HepG2 (cell line): ENCODE measurements around the gene SCP2. TPM values are rescaled to one million over a fixed set of nuclear protein-coding genes. Genes with fewer than 3 reads are reported as not detected.

ENCODE experiments used
- ATAC-seq: fragments of 200-7000 bp; cut with Tn5 transposase; 3 replicates; pipeline ENCODE4 v1.9.1; 2020; ENCODE audit warnings: mild to moderate bottlenecking, moderate library complexity
- BruUV-seq: library from RNA; stranded (reverse); fragments of 400-500 nt; replicated peaks from 2 replicates; lab custom pipeline; 2021; lab: Mats Ljungman, UMichigan
- CTCF ChIA-PET: fragments of 300-600 bp; formaldehyde crosslinking; extraction: SDS; loops from one replicate; lab custom pipeline; 2021; ENCODE audit warnings: low total read pairs, inconsistent platforms, low intra/inter-chr PET ratio; lab: Yijun Ruan, JAX
- POLR2A ChIA-PET: fragments of 350-600 bp; sonication (Branson Sonifier 250); formaldehyde crosslinking; loops from one replicate; lab custom pipeline; 2020; ENCODE audit warnings: antibody characterized with exemption, inconsistent platforms; lab: Yijun Ruan, JAX
- DNase-seq: peaks from one replicate; pipeline ENCODE4 v3.0.0-alpha.2; 2015; ENCODE audit warnings: low spot score
- FAIRE-seq: peaks from 3 replicates; lab custom pipeline; 2011; peaks lifted over from hg19 to GRCh38; lab: Jason Lieb, UNC
- H2AFZ ChIP-seq: one replicate; pipeline ENCODE4 v1.6.1; 2011; ENCODE audit warnings: low read length, inconsistent platforms
- H3K27ac ChIP-seq: fragments of 300-600 bp; 3 replicates; pipeline ENCODE4 v1.8.0; 2011; ENCODE audit warnings: mixed run types, mild to moderate bottlenecking, mixed read lengths, low read length, inconsistent platforms; ENCODE audit not compliant: insufficient read depth; ENCODE audit errors: extremely low read length
- H3K27me3 ChIP-seq, 2 experiments: fragments of 200-600 bp in 1 of 2; 2 replicates in 1 of 2; 3 replicates in 1 of 2; pipeline versions ENCODE4 v1.6.0 to v1.8.0; 2011; ENCODE audit warnings: low read length in 2 of 2, mild to moderate bottlenecking in 2 of 2, moderate library complexity in 2 of 2, inconsistent platforms in 1 of 2; ENCODE audit not compliant: insufficient read depth in 2 of 2, control insufficient read depth in 1 of 2
- H3K36me3 ChIP-seq, 2 experiments: fragments of 200-600 bp in 1 of 2; replicated peaks in 1 of 2; 2 replicates in 1 of 2; 3 replicates in 1 of 2; pipeline versions ENCODE4 v1.5.1 to v1.8.0; 2011; ENCODE audit warnings: low read length in 2 of 2, inconsistent platforms in 1 of 2; ENCODE audit not compliant: insufficient read depth in 2 of 2, control insufficient read depth in 1 of 2
- H3K4me1 ChIP-seq: 2 replicates; pipeline ENCODE4 v1.5.1; 2012; ENCODE audit warnings: low read length, inconsistent platforms; ENCODE audit not compliant: insufficient read depth
- H3K4me2 ChIP-seq: 2 replicates; pipeline ENCODE4 v1.6.0; 2011; ENCODE audit warnings: low read depth, low read length, inconsistent platforms
- H3K4me3 ChIP-seq, 3 experiments: fragments of 200-600 bp in 1 of 3; sonication (generic), shearing (Covaris generic) in 1 of 3; replicated peaks in 1 of 3; 2 replicates each; pipeline ENCODE4 v1.5.1; 2011 to 2016; ENCODE audit warnings: low read length in 3 of 3, inconsistent platforms in 2 of 3, low read depth in 2 of 3, mild to moderate bottlenecking in 2 of 3, control low read depth in 1 of 3, mixed read lengths in 1 of 3; ENCODE audit not compliant: insufficient read depth in 1 of 3
- H3K79me2 ChIP-seq: one replicate; pipeline ENCODE4 v1.6.1; 2011; ENCODE audit warnings: low read length, inconsistent platforms; ENCODE audit not compliant: insufficient read depth
- H3K9ac ChIP-seq: 2 replicates; pipeline ENCODE4 v1.6.0; 2011; ENCODE audit warnings: mild to moderate bottlenecking, low read depth, low read length, inconsistent platforms; ENCODE audit not compliant: insufficient read depth
- H3K9me3 ChIP-seq: 2 replicates; pipeline ENCODE4 v1.5.1; 2012; ENCODE audit warnings: mild to moderate bottlenecking, low read length
- H4K20me1 ChIP-seq: 2 replicates; pipeline ENCODE4 v1.6.0; 2011; ENCODE audit warnings: inconsistent platforms, mild to moderate bottlenecking, low read length, moderate library complexity; ENCODE audit not compliant: insufficient read depth
- CENPT ChIP-seq: sonication (generic); formaldehyde crosslinking; IDR thresholded peaks from 2 replicates; pipeline ENCODE4 v1.8.0; 2022; ENCODE audit warnings: low read depth, mild to moderate bottlenecking, moderate library complexity, missing genetic modification reagents
- CHCHD3 ChIP-seq: sonication (generic); formaldehyde crosslinking; IDR thresholded peaks from 2 replicates; pipeline ENCODE4 v1.8.0; 2022; ENCODE audit warnings: mild to moderate bottlenecking, missing genetic modification reagents, moderate library complexity
- GTF3A ChIP-seq: sonication (generic); formaldehyde crosslinking; conservative IDR thresholded peaks from 2 replicates; pipeline ENCODE4 v1.4.0; 2020; ENCODE audit warnings: mild to moderate bottlenecking, missing genetic modification reagents
- JUNB ChIP-seq: sonication (generic); formaldehyde crosslinking; IDR thresholded peaks from 2 replicates; pipeline ENCODE4 v1.8.0; 2022; ENCODE audit warnings: missing genetic modification reagents, mild to moderate bottlenecking, borderline replicate concordance
- MAFG ChIP-seq: sonication (generic); formaldehyde crosslinking; IDR thresholded peaks from 2 replicates; pipeline ENCODE4 v1.5.1; 2020; ENCODE audit warnings: mild to moderate bottlenecking, missing genetic modification reagents
- NFE2L1 ChIP-seq: sonication (generic); formaldehyde crosslinking; IDR thresholded peaks from 2 replicates; pipeline ENCODE4 v1.4.0; 2020; ENCODE audit warnings: missing genetic modification reagents, mild to moderate bottlenecking, borderline replicate concordance
- SMARCC2 ChIP-seq: fragments of 450-650 bp; IDR thresholded peaks from 2 replicates; pipeline ENCODE4 v1.6.1; 2017; ENCODE audit warnings: antibody characterized with exemption, mild to moderate bottlenecking
- SOX6 ChIP-seq, 2 experiments: fragments of 450-650 bp in 1 of 2; sonication (generic) in 1 of 2; formaldehyde crosslinking in 1 of 2; IDR thresholded peaks; 2 replicates each; pipeline versions ENCODE4 v1.4.0 to v1.6.1; 2017 to 2020; ENCODE audit warnings: antibody characterized with exemption in 1 of 2, mild to moderate bottlenecking in 1 of 2, missing genetic modification reagents in 1 of 2
- SRSF4 ChIP-seq: fragments of 200-400 bp; formaldehyde crosslinking; IDR thresholded peaks from one replicate; pipeline ENCODE4 v1.6.1; 2018; ENCODE audit warnings: mild to moderate bottlenecking, low read depth, low read length, moderate library complexity; ENCODE audit not compliant: poor library complexity, severe bottlenecking
- ZNF101 ChIP-seq: sonication (generic); formaldehyde crosslinking; IDR thresholded peaks from 2 replicates; pipeline ENCODE4 v1.4.0; 2020; ENCODE audit warnings: mild to moderate bottlenecking, low read depth, missing genetic modification reagents, borderline replicate concordance
- WGBS: methylation state at CpG from one replicate; pipeline ENCODE4 v1.1.6; 2017; ENCODE audit warnings: low lambda C conversion rate; 5-methylcytosine and 5-hydroxymethylcytosine counted together
- in situ Hi-C: cut with HindIII; loops from 2 replicates; pipeline ENCODE4 v1.10.0; 2017; ENCODE audit warnings: low pct_unique_long_range_greater_than_20kb; ENCODE audit not compliant: extremely low pct_ligation_motif_present
- intact Hi-C: fragments of 100-400 bp; cut with micrococcal nuclease; formaldehyde crosslinking; loops from one replicate; pipeline ENCODE4 v1.10.0; 2022; ENCODE audit not compliant: unreplicated experiment
- polyA plus RNA-seq, 8 experiments: library from polyadenylated mRNA; depleted of rRNA in 3 of 8; stranded (reverse) in 7 of 8; unstranded in 1 of 8; fragments of >200 nt; fragmentation: Illumina TruSeq in 4 of 8; extraction: Trizol in 4 of 8; gene quantifications; 2 replicates each; pipeline versions ENCODE4 v1.2.1 to v1.2.3, GENCODE V29; 2011 to 2016; ENCODE audit warnings: low read depth in 4 of 8, missing spikeins in 1 of 8, mixed read lengths in 1 of 8; ENCODE audit not compliant: insufficient read depth in 1 of 8
- total RNA-seq, 5 experiments: library from RNA; depleted of rRNA; stranded (reverse); fragments of >200 nt; fragmentation: Illumina TruSeq; extraction: Trizol; gene quantifications; 2 replicates each; pipeline ENCODE4 v1.2.3, GENCODE V29; 2016; ENCODE audit warnings: low read depth in 1 of 5
- TF ChIP-seq, protein P1 (sequence below): IDR thresholded peaks from 2 replicates; pipeline ENCODE4 v1.4.0; 2020; ENCODE audit warnings: mild to moderate bottlenecking, missing genetic modification reagents
- TF ChIP-seq, protein P2 (sequence below): sonication (generic); formaldehyde crosslinking; IDR thresholded peaks from 2 replicates; pipeline ENCODE4 v1.4.0; 2020; ENCODE audit warnings: missing genetic modification reagents
- TF ChIP-seq, protein P3 (sequence below): IDR thresholded peaks from 2 replicates; pipeline ENCODE4 v1.6.1; 2012; ENCODE audit warnings: inconsistent platforms
- TF ChIP-seq, protein P4 (sequence below): IDR thresholded peaks from 2 replicates; pipeline ENCODE4 v1.6.1; 2016

The SCP2 gene
- total and polyA plus RNA-seq, 2 of the 13 experiments (the other 11 are each of a cell fraction or from before 2014, with no cell fraction given): 59.0 to 133 TPM

DNA sequence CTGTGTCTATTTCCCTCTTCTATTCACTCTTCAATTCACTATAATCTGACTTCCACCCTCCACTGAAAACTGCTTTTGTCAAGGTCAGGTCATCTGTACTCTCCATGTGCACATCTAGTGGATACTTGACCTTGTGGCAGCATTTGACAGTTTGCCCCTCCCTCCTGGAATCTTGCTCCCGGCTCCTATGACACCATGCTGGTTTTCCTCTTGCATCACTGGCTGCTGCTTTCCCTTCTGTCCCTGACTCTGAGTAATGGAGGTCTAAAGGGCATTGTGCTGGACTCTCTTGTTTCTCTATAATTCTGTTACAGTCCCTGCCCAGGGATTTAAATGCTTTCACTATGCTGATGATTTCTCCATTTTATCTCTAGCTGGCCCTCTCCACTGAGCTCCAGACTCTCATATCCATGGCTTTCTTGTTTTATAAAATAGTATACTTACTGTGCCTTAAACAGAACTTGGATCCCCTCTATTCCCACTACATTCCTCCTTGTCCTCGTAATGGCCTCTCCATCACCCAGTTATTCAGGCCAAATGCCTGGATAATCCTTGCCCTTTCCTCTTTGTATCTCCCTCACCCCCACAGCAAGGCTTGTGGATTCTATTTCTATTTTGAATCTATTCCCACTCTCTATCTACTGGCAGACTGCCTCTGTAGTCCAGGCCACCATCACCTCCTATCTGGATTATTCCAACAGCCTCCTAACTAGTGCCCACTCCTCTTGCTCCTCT lies 98.1 kb downstream of the SCP2 start (continued):
- TF ChIP-seq, protein P1, sequence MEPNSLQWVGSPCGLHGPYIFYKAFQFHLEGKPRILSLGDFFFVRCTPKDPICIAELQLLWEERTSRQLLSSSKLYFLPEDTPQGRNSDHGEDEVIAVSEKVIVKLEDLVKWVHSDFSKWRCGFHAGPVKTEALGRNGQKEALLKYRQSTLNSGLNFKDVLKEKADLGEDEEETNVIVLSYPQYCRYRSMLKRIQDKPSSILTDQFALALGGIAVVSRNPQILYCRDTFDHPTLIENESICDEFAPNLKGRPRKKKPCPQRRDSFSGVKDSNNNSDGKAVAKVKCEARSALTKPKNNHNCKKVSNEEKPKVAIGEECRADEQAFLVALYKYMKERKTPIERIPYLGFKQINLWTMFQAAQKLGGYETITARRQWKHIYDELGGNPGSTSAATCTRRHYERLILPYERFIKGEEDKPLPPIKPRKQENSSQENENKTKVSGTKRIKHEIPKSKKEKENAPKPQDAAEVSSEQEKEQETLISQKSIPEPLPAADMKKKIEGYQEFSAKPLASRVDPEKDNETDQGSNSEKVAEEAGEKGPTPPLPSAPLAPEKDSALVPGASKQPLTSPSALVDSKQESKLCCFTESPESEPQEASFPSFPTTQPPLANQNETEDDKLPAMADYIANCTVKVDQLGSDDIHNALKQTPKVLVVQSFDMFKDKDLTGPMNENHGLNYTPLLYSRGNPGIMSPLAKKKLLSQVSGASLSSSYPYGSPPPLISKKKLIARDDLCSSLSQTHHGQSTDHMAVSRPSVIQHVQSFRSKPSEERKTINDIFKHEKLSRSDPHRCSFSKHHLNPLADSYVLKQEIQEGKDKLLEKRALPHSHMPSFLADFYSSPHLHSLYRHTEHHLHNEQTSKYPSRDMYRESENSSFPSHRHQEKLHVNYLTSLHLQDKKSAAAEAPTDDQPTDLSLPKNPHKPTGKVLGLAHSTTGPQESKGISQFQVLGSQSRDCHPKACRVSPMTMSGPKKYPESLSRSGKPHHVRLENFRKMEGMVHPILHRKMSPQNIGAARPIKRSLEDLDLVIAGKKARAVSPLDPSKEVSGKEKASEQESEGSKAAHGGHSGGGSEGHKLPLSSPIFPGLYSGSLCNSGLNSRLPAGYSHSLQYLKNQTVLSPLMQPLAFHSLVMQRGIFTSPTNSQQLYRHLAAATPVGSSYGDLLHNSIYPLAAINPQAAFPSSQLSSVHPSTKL (CRISPR knock-in tag): peak; percentile 92
- no peak for TF ChIP-seq SRSF4

DNA sequence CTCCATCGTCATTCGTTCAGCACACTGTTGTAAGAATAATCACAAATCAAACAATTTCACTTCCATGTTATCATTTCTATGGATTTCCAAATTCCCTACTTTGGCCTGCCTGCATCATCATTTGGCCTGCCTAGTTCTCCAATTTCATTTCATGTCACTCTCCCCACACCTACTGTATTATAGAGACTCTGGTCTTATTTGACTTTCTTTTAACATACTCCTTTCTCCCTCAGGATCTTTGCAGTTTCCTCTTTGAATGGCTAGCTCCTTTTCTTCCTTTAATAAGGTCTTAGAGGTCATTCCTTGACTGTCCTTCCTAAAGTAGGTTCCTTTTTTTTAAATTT lies 98.7 kb downstream of the SCP2 start:
- peak overlapping the region; percentile 18; the same call in 1 of the 2 replicates for H3K9ac ChIP-seq
- no peak overlapping the region for H3K4me3 ChIP-seq
- TF ChIP-seq, protein P2, sequence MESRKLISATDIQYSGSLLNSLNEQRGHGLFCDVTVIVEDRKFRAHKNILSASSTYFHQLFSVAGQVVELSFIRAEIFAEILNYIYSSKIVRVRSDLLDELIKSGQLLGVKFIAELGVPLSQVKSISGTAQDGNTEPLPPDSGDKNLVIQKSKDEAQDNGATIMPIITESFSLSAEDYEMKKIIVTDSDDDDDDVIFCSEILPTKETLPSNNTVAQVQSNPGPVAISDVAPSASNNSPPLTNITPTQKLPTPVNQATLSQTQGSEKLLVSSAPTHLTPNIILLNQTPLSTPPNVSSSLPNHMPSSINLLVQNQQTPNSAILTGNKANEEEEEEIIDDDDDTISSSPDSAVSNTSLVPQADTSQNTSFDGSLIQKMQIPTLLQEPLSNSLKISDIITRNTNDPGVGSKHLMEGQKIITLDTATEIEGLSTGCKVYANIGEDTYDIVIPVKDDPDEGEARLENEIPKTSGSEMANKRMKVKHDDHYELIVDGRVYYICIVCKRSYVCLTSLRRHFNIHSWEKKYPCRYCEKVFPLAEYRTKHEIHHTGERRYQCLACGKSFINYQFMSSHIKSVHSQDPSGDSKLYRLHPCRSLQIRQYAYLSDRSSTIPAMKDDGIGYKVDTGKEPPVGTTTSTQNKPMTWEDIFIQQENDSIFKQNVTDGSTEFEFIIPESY (CRISPR knock-in tag): no peak
- TF ChIP-seq CENPT (CRISPR knock-in tag) (no peak), CHCHD3 (CRISPR knock-in tag) (no peak), NFE2L1 (CRISPR knock-in tag) (no peak), JUNB (CRISPR knock-in tag) (no peak), ZNF101 (CRISPR knock-in tag) (no peak), SMARCC2 (no peak), MAFG (CRISPR knock-in tag) (no peak), SOX6 (IDR thresholded peaks at IDR 0.05) (no peak), SOX6 (CRISPR knock-in tag; IDR thresholded peaks at IDR 0.05) (no peak), GTF3A (CRISPR knock-in tag) (no peak)
- TF ChIP-seq, protein P3, sequence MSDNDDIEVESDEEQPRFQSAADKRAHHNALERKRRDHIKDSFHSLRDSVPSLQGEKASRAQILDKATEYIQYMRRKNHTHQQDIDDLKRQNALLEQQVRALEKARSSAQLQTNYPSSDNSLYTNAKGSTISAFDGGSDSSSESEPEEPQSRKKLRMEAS: no peak
- TF ChIP-seq, protein P4, sequence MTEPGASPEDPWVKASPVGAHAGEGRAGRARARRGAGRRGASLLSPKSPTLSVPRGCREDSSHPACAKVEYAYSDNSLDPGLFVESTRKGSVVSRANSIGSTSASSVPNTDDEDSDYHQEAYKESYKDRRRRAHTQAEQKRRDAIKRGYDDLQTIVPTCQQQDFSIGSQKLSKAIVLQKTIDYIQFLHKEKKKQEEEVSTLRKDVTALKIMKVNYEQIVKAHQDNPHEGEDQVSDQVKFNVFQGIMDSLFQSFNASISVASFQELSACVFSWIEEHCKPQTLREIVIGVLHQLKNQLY (CRISPR knock-in tag): no peak
- TF ChIP-seq, all 625 proteins: peak for 0
- ChIA-PET POLR2A (no interaction called here), CTCF (no interaction called here)
- in situ Hi-C loops (no loop called here), intact Hi-C loops (loop anchor here (1.0 kb wide), 1 partner anchor 11 kb away; no protein-coding TSS in a partner anchor)
- no peak overlapping the region for H3K4me2 ChIP-seq
- no peaks in the 10 kb centered on the region for H3K9me3 ChIP-seq
- H3K27me3 ChIP-seq: no peaks in the 10 kb centered on the region
- DNase-seq (no peak), FAIRE-seq (no peak), ATAC-seq (no peak)
- peak overlapping the region; percentile 62 for H3K27ac ChIP-seq
- H2AFZ ChIP-seq: no peak overlapping the region
- BruUV-seq: no TSS peak
- peaks cover 16% of the 10 kb centered on the region for H3K79me2 ChIP-seq
- H3K4me1 ChIP-seq: peaks cover 22% of the 10 kb centered on the region
- WGBS: 91% methylated on average over 2 of the region's 2 CpGs
- peaks cover 0 to 17% of the 10 kb centered on the region in 2 experiments; a peak in 4 of 5 replicates for H3K36me3 ChIP-seq
- H4K20me1 ChIP-seq: peaks cover 2% of the 10 kb centered on the region; the same call in 1 of the 2 replicates
